OCI-LY7 (cell line): ENCODE data around the gene LRRC37A3. TPM values are rescaled to one million over a fixed set of nuclear protein-coding genes. Genes with fewer than 3 reads are reported as not detected.
"Not testable (repeated sequence)": the region's sequence is repeated elsewhere in the genome, so short reads cannot be mapped to it uniquely, and the experiment has no call there.

Experiments
- BruUV-seq: library from RNA; stranded (reverse); fragments of 400-500 nt; replicated peaks from 2 replicates; lab custom pipeline; 2021; lab: Mats Ljungman, UMichigan
- CTCF ChIA-PET: fragments of 300-600 bp; sonication (Branson Sonifier 250); formaldehyde crosslinking; loops from one replicate; lab custom pipeline; 2022; ENCODE audit warnings: antibody characterized with exemption; ENCODE audit not compliant: unreplicated experiment; lab: Charles Lee
- POLR2A ChIA-PET: fragments of 300-600 bp; sonication (Branson Sonifier 250); formaldehyde crosslinking; loops from one replicate; lab custom pipeline; 2022; ENCODE audit warnings: antibody characterized with exemption; lab: Charles Lee
- DNase-seq: peaks from one replicate; pipeline ENCODE4 v3.0.0-alpha.2; 2015; ENCODE audit warnings: low spot score
- H2AFZ ChIP-seq: fragments of 200-600 bp; sonication (generic), shearing (Covaris generic); 2 replicates; pipeline ENCODE4 v1.6.1; 2014; ENCODE audit warnings: mild to moderate bottlenecking, antibody characterized with exemption, low read length, moderate library complexity
- H3K27ac ChIP-seq: fragments of 200-600 bp; sonication (generic); 2 replicates; pipeline ENCODE4 v1.5.1; 2014; ENCODE audit warnings: mixed run types, low read depth, mild to moderate bottlenecking, moderate library complexity, low read length, inconsistent platforms; ENCODE audit not compliant: poor library complexity, severe bottlenecking
- H3K36me3 ChIP-seq: fragments of 200-600 bp; sonication (generic); 2 replicates; pipeline ENCODE4 v1.6.1; 2014; ENCODE audit warnings: mild to moderate bottlenecking, antibody characterized with exemption, low read length, moderate library complexity, mixed read lengths; ENCODE audit not compliant: insufficient read depth
- H3K4me1 ChIP-seq: fragments of 200-600 bp; sonication (generic); 2 replicates; pipeline ENCODE4 v1.5.1; 2014; ENCODE audit warnings: mild to moderate bottlenecking, low read length; ENCODE audit not compliant: insufficient read depth, poor library complexity, severe bottlenecking
- H3K4me2 ChIP-seq: fragments of 200-600 bp; sonication (generic); 2 replicates; pipeline ENCODE4 v1.6.1; 2014; ENCODE audit warnings: mild to moderate bottlenecking, low read length
- H3K4me3 ChIP-seq: fragments of 200-600 bp; sonication (generic); 2 replicates; pipeline ENCODE4 v1.5.1; 2014; ENCODE audit warnings: mild to moderate bottlenecking, low read depth, low read length; ENCODE audit not compliant: poor library complexity, severe bottlenecking
- H3K79me2 ChIP-seq: fragments of 200-600 bp; sonication (generic); 2 replicates; pipeline ENCODE4 v1.6.1; 2016; ENCODE audit warnings: low read depth, mild to moderate bottlenecking, low read length, moderate library complexity, mixed read lengths; ENCODE audit not compliant: insufficient read depth
- H3K9me2 ChIP-seq: fragments of 200-600 bp; sonication (generic); 2 replicates; pipeline ENCODE4 v1.6.1; 2016; ENCODE audit warnings: mild to moderate bottlenecking, low read length, mixed read lengths; ENCODE audit not compliant: insufficient read depth
- H3K9me3 ChIP-seq: fragments of 200-600 bp; sonication (generic); 2 replicates; pipeline ENCODE4 v1.6.1; 2014; ENCODE audit warnings: mild to moderate bottlenecking, mixed run types, low read length, mixed read lengths
- H4K20me1 ChIP-seq: fragments of 200-600 bp; sonication (generic); 2 replicates; pipeline ENCODE4 v1.6.1; 2014; ENCODE audit warnings: mild to moderate bottlenecking, antibody characterized with exemption, low read length, moderate library complexity, mixed read lengths; ENCODE audit not compliant: insufficient read depth
- CTCF ChIP-seq: fragments of 200-600 bp; sonication (generic); conservative IDR thresholded peaks from 2 replicates; pipeline ENCODE4 v1.5.1; 2014; ENCODE audit warnings: mild to moderate bottlenecking, antibody characterized with exemption, low read length, moderate library complexity, mixed read lengths
- intact Hi-C: fragments of 100-400 bp; cut with micrococcal nuclease; formaldehyde crosslinking; loops from one replicate; pipeline ENCODE4 v1.10.0; 2022; ENCODE audit not compliant: unreplicated experiment
- total RNA-seq, 2 experiments: library from RNA; depleted of rRNA in 1 of 2; stranded (reverse); fragments of >200 nt in 1 of 2; shearing (Covaris generic) in 1 of 2; gene quantifications; 2 replicates each; pipeline ENCODE4 v1.2.3, GENCODE V29; 2014 to 2022

The LRRC37A3 gene
- total RNA-seq, 2 experiments from 2014 or later, result 7.3 to 27.6 TPM

GRCh38 chr17:64847504-64848466, 71.5 kb downstream of the LRRC37A3 start:
- H3K4me1 ChIP-seq, POLR2A ChIA-PET, H3K27ac ChIP-seq, BruUV-seq, H3K79me2 ChIP-seq, H4K20me1 ChIP-seq, H3K4me2 ChIP-seq, H3K36me3 ChIP-seq, H3K9me3 ChIP-seq, H3K4me3 ChIP-seq, H3K9me2 ChIP-seq, H2AFZ ChIP-seq, CTCF ChIA-PET: not testable (repeated sequence)
- TF ChIP-seq CTCF, result peak; percentile 75
- peak; percentile 64 for DNase-seq
- intact Hi-C loops, result loop anchor here (2.0 to 10.0 kb wide), 3 partner anchors 71 to 347 kb away; no protein-coding TSS in a partner anchor

GRCh38 chr17:64846892-64847291, 72.4 kb downstream of the LRRC37A3 start:
- H4K20me1 ChIP-seq, BruUV-seq, H3K4me1 ChIP-seq, H3K9me3 ChIP-seq, CTCF ChIA-PET, DNase-seq, H2AFZ ChIP-seq, POLR2A ChIA-PET, H3K27ac ChIP-seq, H3K36me3 ChIP-seq, H3K79me2 ChIP-seq, H3K9me2 ChIP-seq, H3K4me3 ChIP-seq, H3K4me2 ChIP-seq: not testable (repeated sequence)
- intact Hi-C loops, result loop anchor here (5.0 to 10.0 kb wide), 2 partner anchors 115 to 348 kb away; no protein-coding TSS in a partner anchor

GRCh38 chr17:64843918-64844317, 75.4 kb downstream of the LRRC37A3 start:
- POLR2A ChIA-PET, DNase-seq, H3K4me3 ChIP-seq, H3K9me2 ChIP-seq, CTCF ChIA-PET, H4K20me1 ChIP-seq, H2AFZ ChIP-seq, BruUV-seq, H3K79me2 ChIP-seq, H3K4me2 ChIP-seq, H3K9me3 ChIP-seq, H3K27ac ChIP-seq, H3K36me3 ChIP-seq: not testable (repeated sequence)
- peaks cover 15% of the 10 kb centered on the region for H3K4me1 ChIP-seq
- intact Hi-C loops, result loop anchor here (10.0 kb wide), 1 partner anchor 351 kb away; no protein-coding TSS in a partner anchor

- BruUV-seq, H3K4me2 ChIP-seq, CTCF ChIA-PET, H2AFZ ChIP-seq, DNase-seq, H3K79me2 ChIP-seq, H3K9me3 ChIP-seq, H4K20me1 ChIP-seq, H3K36me3 ChIP-seq, H3K4me3 ChIP-seq, H3K27ac ChIP-seq, POLR2A ChIA-PET, H3K9me2 ChIP-seq: not testable (repeated sequence)
- intact Hi-C loops, result loop anchor here (10.0 kb wide), 1 partner anchor 352 kb away; no protein-coding TSS in a partner anchor
- H3K4me1 ChIP-seq, result peaks cover 15% of the 10 kb centered on the region
Observed at GRCh38 chr17:64842900-64843299, 76.4 kb downstream of the LRRC37A3 start.

GRCh38 chr17:64840960-64841359, 78.3 kb downstream of the LRRC37A3 start:
- DNase-seq, H3K9me2 ChIP-seq, CTCF ChIA-PET, H4K20me1 ChIP-seq, H3K9me3 ChIP-seq, H3K27ac ChIP-seq, H3K79me2 ChIP-seq, BruUV-seq, H3K36me3 ChIP-seq, POLR2A ChIA-PET, H3K4me3 ChIP-seq, H3K4me2 ChIP-seq: not testable (repeated sequence)
- peaks cover 24% of the 10 kb centered on the region for H3K4me1 ChIP-seq
- intact Hi-C loops, result loop anchor here (10.0 kb wide), 1 partner anchor 354 kb away; no protein-coding TSS in a partner anchor
- H2AFZ ChIP-seq, result 0 out of 2 replicates have a peak overlapping the region, but pooled peaks have one; percentile 16
